Measurements from ENCODE around the gene CD300A. TPM values are rescaled to one million over a fixed set of nuclear protein-coding genes. Genes with fewer than 3 reads are reported as not detected.

Gene CD300A
- total and polyA plus RNA-seq, 10 donors, result 34.2 to 142 (median 107) TPM

DNA sequence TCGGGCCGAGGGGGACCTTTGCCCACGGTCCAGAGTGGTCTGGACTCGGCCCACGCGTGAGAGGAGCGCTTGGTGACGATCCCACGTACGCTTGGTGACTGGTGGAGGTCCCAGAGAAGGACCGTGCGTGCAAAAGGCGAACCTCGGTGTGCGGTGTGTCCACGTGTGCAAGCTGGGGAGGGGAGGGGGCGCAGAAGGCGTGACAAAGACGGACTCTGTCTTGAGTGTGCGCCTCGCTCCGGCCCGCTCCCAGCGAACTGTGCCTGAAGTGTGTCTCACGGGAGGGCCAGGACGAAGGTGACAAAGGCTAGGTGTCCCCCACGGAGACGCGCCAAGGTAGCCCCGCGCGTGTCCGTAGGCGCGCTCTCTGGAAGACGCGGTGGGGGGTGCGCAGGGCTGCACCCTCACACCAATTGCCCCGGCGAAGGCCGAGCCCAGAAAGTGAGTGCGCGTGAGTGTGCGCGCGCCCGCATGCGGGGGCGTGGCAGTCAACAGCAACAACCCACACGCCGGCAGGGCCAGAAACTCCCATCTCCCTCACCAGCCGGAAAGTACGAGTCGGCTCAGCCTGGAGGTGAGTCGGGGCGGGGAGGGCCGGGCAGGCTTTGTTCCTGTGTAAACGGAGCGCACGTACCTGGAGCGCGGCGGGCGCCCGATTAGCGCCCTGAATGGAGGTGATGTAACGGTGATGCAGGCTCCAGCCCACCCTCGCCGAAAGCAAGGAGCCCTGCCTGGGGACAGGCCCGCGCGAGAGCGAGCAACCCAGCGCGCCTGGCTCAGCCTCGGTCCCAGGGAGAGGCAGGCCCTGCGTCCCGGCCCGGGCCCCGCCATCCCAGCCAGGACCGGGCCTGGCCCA lies 34.6 kb upstream of the CD300A start, which contains the start of gene GPRC5C:
GPRC5C (plus strand) TSS at position 521 of the 856 bp plus-strand sequence. CDS start 7,689 bp downstream, outside the sequence.
- 0 to 3% (median 1%) methylated on average over 19 to 81 of the region's 81 CpGs for WGBS, 5 donors
- Histone ChIP-seq H3K27ac (peak within 1 kb of the TSS; percentile 68 to 85 (median 83)), H3K27me3 (replicated peaks in 1 of 7) (peaks cover 0 to 69% (median 28%) of the 10 kb centered on the region in 7 donors), H3K36me3 (no peaks in the 10 kb centered on the region), H3K9me3 (peaks cover 0 to 3% (median under 1%) of the 10 kb centered on the region in 8 donors), H3K4me3 (peak within 1 kb of the TSS; percentile 50 to 77 (median 55)), H3K4me1 (peaks cover 14 to 64% (median 42%) of the 10 kb centered on the region in 6 donors)
- peak; percentile 84 for DNase-seq
- intact Hi-C loops (cut with DNase I; ENCODE audit: low total_unique reads), result no loop called here
- TF ChIP-seq POLR2AphosphoS5 (IDR thresholded peaks at IDR 0.05), result peak; percentile 47 to 85 (median 82)
- TF ChIP-seq POLR2A (IDR thresholded peaks at IDR 0.05), result no peak

GRCh38 chr17:74432424-74432690 lies 34.1 kb upstream of the CD300A start:
- 0 to 4% (median 1%) methylated on average over 1 to 33 of the region's 33 CpGs for WGBS, 5 donors
- intact Hi-C loops (cut with DNase I; ENCODE audit: low total_unique reads), result no loop called here
- TF ChIP-seq, protein P1, sequence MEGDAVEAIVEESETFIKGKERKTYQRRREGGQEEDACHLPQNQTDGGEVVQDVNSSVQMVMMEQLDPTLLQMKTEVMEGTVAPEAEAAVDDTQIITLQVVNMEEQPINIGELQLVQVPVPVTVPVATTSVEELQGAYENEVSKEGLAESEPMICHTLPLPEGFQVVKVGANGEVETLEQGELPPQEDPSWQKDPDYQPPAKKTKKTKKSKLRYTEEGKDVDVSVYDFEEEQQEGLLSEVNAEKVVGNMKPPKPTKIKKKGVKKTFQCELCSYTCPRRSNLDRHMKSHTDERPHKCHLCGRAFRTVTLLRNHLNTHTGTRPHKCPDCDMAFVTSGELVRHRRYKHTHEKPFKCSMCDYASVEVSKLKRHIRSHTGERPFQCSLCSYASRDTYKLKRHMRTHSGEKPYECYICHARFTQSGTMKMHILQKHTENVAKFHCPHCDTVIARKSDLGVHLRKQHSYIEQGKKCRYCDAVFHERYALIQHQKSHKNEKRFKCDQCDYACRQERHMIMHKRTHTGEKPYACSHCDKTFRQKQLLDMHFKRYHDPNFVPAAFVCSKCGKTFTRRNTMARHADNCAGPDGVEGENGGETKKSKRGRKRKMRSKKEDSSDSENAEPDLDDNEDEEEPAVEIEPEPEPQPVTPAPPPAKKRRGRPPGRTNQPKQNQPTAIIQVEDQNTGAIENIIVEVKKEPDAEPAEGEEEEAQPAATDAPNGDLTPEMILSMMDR (IDR thresholded peaks at IDR 0.05 in 8 of 11, conservative IDR thresholded peaks at IDR 0.05 in 3 of 11), result no peak
- TF ChIP-seq POLR2AphosphoS5 (IDR thresholded peaks at IDR 0.05) (no peak), POLR2A (IDR thresholded peaks at IDR 0.05) (no peak)
- peak overlapping the region; percentile 50 to 77 (median 55) for H3K4me3 ChIP-seq
- peak overlapping the region in 7 of 8 donors; percentile 76 to 85 (median 83) for H3K27ac ChIP-seq
- H3K4me1 ChIP-seq, result peaks cover 14 to 59% (median 38%) of the 10 kb centered on the region in 6 donors
- H3K9me3 ChIP-seq, result peaks cover 0 to 9% (median 6%) of the 10 kb centered on the region in 8 donors
- peaks cover 0 to 69% (median 28%) of the 10 kb centered on the region in 7 donors for H3K27me3 ChIP-seq (replicated peaks in 1 of 7)
- no peaks in the 10 kb centered on the region for H3K36me3 ChIP-seq
- DNase-seq, result no peak

- intact Hi-C loops (cut with DNase I; ENCODE audit: low total_unique reads), result no loop called here
- no peak for DNase-seq
- 26 to 45% (median 34%) methylated on average over 18 to 23 of the region's 23 CpGs for WGBS, 5 donors
- Histone ChIP-seq H3K4me3 (peak overlapping the region; percentile 50 to 77 (median 55)), H3K9me3 (peaks cover 0 to 14% (median 11%) of the 10 kb centered on the region in 8 donors), H3K27me3 (replicated peaks in 1 of 7) (peaks cover 0 to 69% (median 28%) of the 10 kb centered on the region in 7 donors), H3K4me1 (peaks cover 14 to 54% (median 35%) of the 10 kb centered on the region in 6 donors), H3K27ac (peak overlapping the region in 7 of 8 donors; percentile 76 to 85 (median 83)), H3K36me3 (no peaks in the 10 kb centered on the region)
- TF ChIP-seq, protein P1 (IDR thresholded peaks at IDR 0.05 in 8 of 11, conservative IDR thresholded peaks at IDR 0.05 in 3 of 11), result no peak
- no peak for TF ChIP-seq POLR2AphosphoS5 (IDR thresholded peaks at IDR 0.05)
- TF ChIP-seq POLR2A (IDR thresholded peaks at IDR 0.05), result no peak
Observed at GRCh38 chr17:74432766-74433391, 33.6 kb upstream of the CD300A start.

GRCh38 chr17:74433421-74434121 lies 32.9 kb upstream of the CD300A start:
- peak overlapping the region in 6 of 8 donors; percentile 8 to 85 (median 84) for H3K27ac ChIP-seq

More at GRCh38 chr17:74433421-74434121, 32.9 kb upstream of the CD300A start:
- DNase-seq, result no peak
- TF ChIP-seq POLR2AphosphoS5 (IDR thresholded peaks at IDR 0.05), result no peak
- TF ChIP-seq POLR2A (IDR thresholded peaks at IDR 0.05), result no peak
- TF ChIP-seq, protein P1 (IDR thresholded peaks at IDR 0.05 in 8 of 11, conservative IDR thresholded peaks at IDR 0.05 in 3 of 11), result no peak
- H3K36me3 ChIP-seq, result no peaks in the 10 kb centered on the region
- H3K4me3 ChIP-seq, result peak overlapping the region in 7 of 8 donors; percentile 50 to 77 (median 56)
- intact Hi-C loops (cut with DNase I; ENCODE audit: low total_unique reads), result no loop called here
- H3K27me3 ChIP-seq (replicated peaks in 1 of 7), result peaks cover 0 to 69% (median 28%) of the 10 kb centered on the region in 7 donors
- WGBS, 5 donors, result 70 to 79% (median 74%) methylated on average over 16 to 17 of the region's 17 CpGs
- peaks cover 14 to 52% (median 35%) of the 10 kb centered on the region in 6 donors for H3K4me1 ChIP-seq
- peaks cover 0 to 21% (median 18%) of the 10 kb centered on the region in 8 donors for H3K9me3 ChIP-seq

Data from spleen (tissue), 11 donors.